ENCODE data around the gene F7. TPM values are rescaled to one million over a fixed set of nuclear protein-coding genes. Genes with fewer than 3 reads are reported as not detected.

Gene F7
- total RNA-seq, 1 donor from 2014 or later: not detected

DNA sequence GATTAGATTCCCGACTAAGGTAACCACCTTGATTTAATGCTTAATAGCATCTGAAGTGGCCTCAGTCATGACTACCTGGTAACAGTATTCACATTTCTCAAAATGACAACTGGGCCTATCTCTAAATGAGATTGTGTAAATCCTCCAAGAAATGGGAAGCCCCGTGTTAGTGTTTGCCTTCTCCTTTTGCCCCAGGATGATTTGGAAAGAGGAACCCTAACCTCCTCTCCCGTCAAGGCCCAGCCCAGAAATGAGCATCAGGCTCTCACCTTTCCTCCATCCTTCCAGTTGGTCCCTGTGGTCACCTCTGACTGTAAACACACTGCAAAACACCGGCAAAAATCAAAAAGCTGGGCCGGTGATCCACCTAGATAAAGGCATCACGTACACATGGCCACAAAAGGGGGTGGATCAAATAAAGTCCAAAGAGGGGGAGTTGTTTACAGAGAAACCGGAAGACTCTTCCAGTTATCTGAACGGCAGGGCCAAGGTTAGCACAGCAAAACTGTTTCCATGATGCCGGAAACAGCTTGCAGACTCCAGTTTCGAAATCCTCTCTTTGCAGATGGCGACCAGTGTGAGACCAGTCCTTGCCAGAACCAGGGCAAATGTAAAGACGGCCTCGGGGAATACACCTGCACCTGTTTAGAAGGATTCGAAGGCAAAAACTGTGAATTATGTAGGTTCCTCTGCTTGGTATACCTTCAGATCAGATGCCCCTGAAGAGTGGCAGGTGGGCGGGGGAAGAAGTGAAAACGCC, 33.4 kb downstream of the F7 start:
- no peaks in the 10 kb centered on the region for H3K36me3 ChIP-seq (ENCODE audit: control insufficient read depth, insufficient read depth, low read length)
- no peak overlapping the region for H3K4me3 ChIP-seq (ENCODE audit: low read depth, low read length)
- H3K27me3 ChIP-seq (ENCODE audit: control insufficient read depth, insufficient read depth, low read length): no peaks in the 10 kb centered on the region
- no peak for DNase-seq (ENCODE audit: low read depth)
- TF ChIP-seq, protein P1, sequence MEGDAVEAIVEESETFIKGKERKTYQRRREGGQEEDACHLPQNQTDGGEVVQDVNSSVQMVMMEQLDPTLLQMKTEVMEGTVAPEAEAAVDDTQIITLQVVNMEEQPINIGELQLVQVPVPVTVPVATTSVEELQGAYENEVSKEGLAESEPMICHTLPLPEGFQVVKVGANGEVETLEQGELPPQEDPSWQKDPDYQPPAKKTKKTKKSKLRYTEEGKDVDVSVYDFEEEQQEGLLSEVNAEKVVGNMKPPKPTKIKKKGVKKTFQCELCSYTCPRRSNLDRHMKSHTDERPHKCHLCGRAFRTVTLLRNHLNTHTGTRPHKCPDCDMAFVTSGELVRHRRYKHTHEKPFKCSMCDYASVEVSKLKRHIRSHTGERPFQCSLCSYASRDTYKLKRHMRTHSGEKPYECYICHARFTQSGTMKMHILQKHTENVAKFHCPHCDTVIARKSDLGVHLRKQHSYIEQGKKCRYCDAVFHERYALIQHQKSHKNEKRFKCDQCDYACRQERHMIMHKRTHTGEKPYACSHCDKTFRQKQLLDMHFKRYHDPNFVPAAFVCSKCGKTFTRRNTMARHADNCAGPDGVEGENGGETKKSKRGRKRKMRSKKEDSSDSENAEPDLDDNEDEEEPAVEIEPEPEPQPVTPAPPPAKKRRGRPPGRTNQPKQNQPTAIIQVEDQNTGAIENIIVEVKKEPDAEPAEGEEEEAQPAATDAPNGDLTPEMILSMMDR (IDR thresholded peaks at IDR 0.05; ENCODE audit: insufficient read depth, low read length, severe bottlenecking): no peak
- FAIRE-seq: no peak

DNA sequence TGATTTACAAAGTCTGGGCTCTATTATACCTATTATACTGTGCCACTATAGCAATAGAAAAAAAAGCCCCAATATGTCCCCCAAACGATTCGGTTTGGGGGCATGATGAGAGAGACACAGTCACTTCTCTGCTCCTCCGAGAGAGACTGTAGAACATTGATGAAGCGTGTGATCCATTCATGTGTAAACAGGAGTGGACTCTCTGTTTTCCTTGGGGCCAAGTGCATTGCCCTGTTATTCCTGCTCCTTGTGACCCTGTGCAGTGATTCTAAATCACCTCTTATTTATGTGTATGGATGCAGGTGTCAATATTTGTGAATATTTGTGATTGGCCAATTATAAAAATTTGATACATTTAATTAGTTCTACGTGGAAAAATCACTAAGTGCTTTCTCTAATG, 34.0 kb downstream of the F7 start:
- Histone ChIP-seq H3K4me3 (ENCODE audit: low read depth, low read length) (no peak overlapping the region), H3K36me3 (ENCODE audit: control insufficient read depth, insufficient read depth, low read length) (no peaks in the 10 kb centered on the region), H3K27me3 (ENCODE audit: control insufficient read depth, insufficient read depth, low read length) (no peaks in the 10 kb centered on the region)
- FAIRE-seq (no peak), DNase-seq (ENCODE audit: low read depth) (no peak)
- TF ChIP-seq, protein P1 (IDR thresholded peaks at IDR 0.05; ENCODE audit: insufficient read depth, low read length, severe bottlenecking): no peak

- DNase-seq (ENCODE audit: low read depth): no peak
- no peak overlapping the region for H3K4me3 ChIP-seq (ENCODE audit: low read depth, low read length)
- H3K27me3 ChIP-seq (ENCODE audit: control insufficient read depth, insufficient read depth, low read length): no peaks in the 10 kb centered on the region
- FAIRE-seq: no peak
- TF ChIP-seq, protein P1 (IDR thresholded peaks at IDR 0.05; ENCODE audit: insufficient read depth, low read length, severe bottlenecking): no peak
- H3K36me3 ChIP-seq (ENCODE audit: control insufficient read depth, insufficient read depth, low read length): no peaks in the 10 kb centered on the region
Measured at GRCh38 chr13:113140677-113141600, 35.3 kb downstream of the F7 start.

- no peaks in the 10 kb centered on the region for H3K36me3 ChIP-seq (ENCODE audit: control insufficient read depth, insufficient read depth, low read length)
- H3K4me3 ChIP-seq (ENCODE audit: low read depth, low read length): no peak overlapping the region
- TF ChIP-seq, protein P1 (IDR thresholded peaks at IDR 0.05; ENCODE audit: insufficient read depth, low read length, severe bottlenecking): no peak
- FAIRE-seq (no peak), DNase-seq (ENCODE audit: low read depth) (no peak)
- no peaks in the 10 kb centered on the region for H3K27me3 ChIP-seq (ENCODE audit: control insufficient read depth, insufficient read depth, low read length)
Measured at GRCh38 chr13:113141601-113141970, 36.0 kb downstream of the F7 start.

GRCh38 chr13:113142876-113143275, 37.3 kb downstream of the F7 start:
- DNase-seq (ENCODE audit: low read depth) (no peak), FAIRE-seq (no peak)
- Histone ChIP-seq H3K27me3 (ENCODE audit: control insufficient read depth, insufficient read depth, low read length) (no peaks in the 10 kb centered on the region), H3K36me3 (ENCODE audit: control insufficient read depth, insufficient read depth, low read length) (no peaks in the 10 kb centered on the region), H3K4me3 (ENCODE audit: low read depth, low read length) (no peak overlapping the region)
- TF ChIP-seq, protein P1 (IDR thresholded peaks at IDR 0.05; ENCODE audit: insufficient read depth, low read length, severe bottlenecking): no peak
